A549 treated with Hydrocortisone at 1 μM for 4 hours (cell line): ENCODE measurements around the gene SARS2. TPM values are rescaled to one million over a fixed set of nuclear protein-coding genes. Genes with fewer than 3 reads are reported as not detected.

ENCODE experiments used
- total RNA-seq: library from RNA; stranded (reverse); fragments of 200-300 nt; extraction: Qiagen RNA extraction; gene quantifications from 5 replicates; pipeline ENCODE4 v1.2.3, GENCODE V29; 2022

Gene SARS2
- total RNA-seq = 50.9 to 52.4 TPM (median 52.1 TPM) in 5 replicates

GRCh38 chr19:38929929-38930775, at the start of gene SARS2:
SARS2 (minus strand) TSS chr19:38930763; CDS start chr19:38930736, 27 bp downstream.

GRCh38 chr19:38975214-38975860, 44.8 kb upstream of the SARS2 start, which contains the start of gene FBXO17:
FBXO17 (minus strand) TSS chr19:38975742; CDS start chr19:38950319, 25,423 bp downstream.

GRCh38 chr19:38930776-38931520, 385 bp upstream of the SARS2 start, which contains the start of gene MRPS12:
MRPS12 (plus strand) TSS chr19:38930944; CDS start chr19:38931295, 351 bp downstream.

GRCh38 chr19:38899447-38900201, 30.9 kb downstream of the SARS2 start, which contains the start of the genes NFKBIB and SIRT2:
NFKBIB (plus strand) TSS chr19:38899969; CDS start chr19:38900033, 64 bp downstream.
SIRT2 (minus strand) TSS chr19:38899618; CDS start chr19:38899521, 97 bp downstream.

GRCh38 chr19:38877781-38878574, 52.6 kb downstream of the SARS2 start, which contains the start of gene RINL:
RINL (minus strand) TSS chr19:38878275; CDS start chr19:38876742, 1,533 bp downstream.

Other genes starting within 250 kb of the SARS2 start
- 4.9 to 7.4 TPM (median 6.4 TPM) in 5 replicates for gene CAPN12, start 186.3 kb downstream of the SARS2 start, total RNA-seq
- gene LGALS7, start 157.2 kb downstream of the SARS2 start, total RNA-seq = 0.29 to 0.43 TPM (median 0.38 TPM) in 3 of 5 replicates, not detected in the others
- gene LGALS7B, start 141.6 kb downstream of the SARS2 start, total RNA-seq = 0.23 to 0.69 TPM (median 0.54 TPM) in 4 of 5 replicates, not detected in the other
- 0.17 to 0.68 TPM (median 0.59 TPM) in 5 replicates for gene LGALS4, start 117.8 kb downstream of the SARS2 start, total RNA-seq
- 256 to 422 TPM (median 284 TPM) in 5 replicates for gene ECH1, start 99.0 kb downstream of the SARS2 start, total RNA-seq
- gene HNRNPL, start 80.8 kb downstream of the SARS2 start, total RNA-seq = 329 to 371 TPM (median 352 TPM) in 5 replicates
- 1.9 to 2.9 TPM (median 2.5 TPM) in 5 replicates for gene RINL, start 52.5 kb downstream of the SARS2 start, total RNA-seq
- 35.3 to 41.1 TPM (median 37.5 TPM) in 5 replicates for gene SIRT2, start 31.1 kb downstream of the SARS2 start, total RNA-seq
- 62.1 to 122 TPM (median 94.8 TPM) in 5 replicates for gene NFKBIB, start 30.8 kb downstream of the SARS2 start, total RNA-seq
- 0.48 to 1.0 TPM (median 0.74 TPM) in 5 replicates for gene CCER2, start 18.6 kb downstream of the SARS2 start, total RNA-seq
- gene MRPS12, start 181 bp upstream of the SARS2 start, total RNA-seq = 193 to 307 TPM (median 271 TPM) in 5 replicates
- gene FBXO17, start 45.0 kb upstream of the SARS2 start, total RNA-seq = 67.6 to 80.4 TPM (median 73.3 TPM) in 5 replicates
- gene FBXO27, start 101.8 kb upstream of the SARS2 start, total RNA-seq = 2.6 to 5.6 TPM (median 3.8 TPM) in 5 replicates
- 0.05 to 0.25 TPM (median 0.07 TPM) in 5 replicates for gene ACP7, start 153.6 kb upstream of the SARS2 start, total RNA-seq
- 82.4 to 113 TPM (median 102 TPM) in 5 replicates for gene PAK4, start 195.0 kb upstream of the SARS2 start, total RNA-seq